Right lobe of liver (tissue), 6 donors: ENCODE data around the gene NCAPD2. TPM values are rescaled to one million over a fixed set of nuclear protein-coding genes. Genes with fewer than 3 reads are reported as not detected.
A peak's percentile ranks its signal among the peaks of the same experiment; 100 is the strongest.

ENCODE experiments used
- ATAC-seq, 4 donors: fragments of 200-7000 bp; cut with Tn5 transposase; one replicate each; pipeline ENCODE4 v1.9.1; 2020; ENCODE audit warnings: mild to moderate bottlenecking in 4 of 4, moderate library complexity in 4 of 4
- DNase-seq, 3 donors: peaks; one replicate each; pipeline ENCODE4 v3.0.0-alpha.2; 2020
- H3K27ac ChIP-seq, 3 donors: fragments of 200-600 bp; one replicate each; pipeline ENCODE4 v1.8.0; 2022
- H3K27me3 ChIP-seq, 2 donors: fragments of 200-600 bp; one replicate each; pipeline ENCODE4 v1.8.0; 2022
- H3K36me3 ChIP-seq, 4 donors: fragments of 200-600 bp; sonication (generic) in 1 of 4; one replicate each; pipeline versions ENCODE4 v1.5.1 to v1.8.0; 2017 to 2022; ENCODE audit warnings: control low read depth in 1 of 4
- H3K4me1 ChIP-seq, 4 donors: fragments of 200-600 bp; sonication (generic) in 1 of 4; one replicate each; pipeline versions ENCODE4 v1.5.1 to v1.8.0; 2017 to 2022; ENCODE audit warnings: control low read depth in 1 of 4
- H3K4me3 ChIP-seq, 3 donors: fragments of 200-600 bp; one replicate each; pipeline ENCODE4 v1.8.0; 2022
- H3K9me3 ChIP-seq, 4 donors: fragments of 200-600 bp; sonication (generic) in 1 of 4; one replicate each; pipeline versions ENCODE4 v1.5.1 to v1.8.0; 2017 to 2022; ENCODE audit warnings: control low read depth in 1 of 4
- POLR2A ChIP-seq: fragments of 450-650 bp; IDR thresholded peaks from one replicate; pipeline ENCODE4 v1.6.1; 2017; ENCODE audit warnings: antibody characterized with exemption, mild to moderate bottlenecking
- WGBS: methylation state at CpG from one replicate; pipeline ENCODE4 v1.1.6; 2018; ENCODE audit warnings: low coverage, low lambda C conversion rate; ENCODE audit not compliant: insufficient coverage; ENCODE audit errors: missing lambda C conversion rate; 5-methylcytosine and 5-hydroxymethylcytosine counted together
- intact Hi-C, 2 donors: fragments of 100-400 bp; cut with DNase I; formaldehyde crosslinking; loops; one replicate each; pipeline versions ENCODE4 v1.11.2 to v1.14.1; 2022
- total RNA-seq, 6 experiments: library from RNA; depleted of rRNA in 2 of 6; stranded (reverse); fragments of >200 nt in 2 of 6; fragmentation: NEBNext Ultra II Directional in 3 of 6; extraction: Animal tissue kit (Norgen Biotek cat#: 25700) in 3 of 6; gene quantifications; one replicate each; pipeline versions ENCODE4 v1.1.0 to v1.2.4, GENCODE V29; 2016 to 2023
- TF ChIP-seq, protein P1 (sequence below), 4 donors: fragments of 200-600 bp in 3 of 4; fragments of 450-650 bp in 1 of 4; IDR thresholded peaks; one replicate each; pipeline versions ENCODE4 v1.5.1 to v1.8.0; 2016 to 2022; ENCODE audit warnings: antibody characterized with exemption in 4 of 4, mild to moderate bottlenecking in 2 of 4
- donor health status: DM: no; HTN: yes; CAD: no.
- donor health status: DM: no; HTN: no; CAD: no.
- donor health status: DM: no; HTN: no; CAD: no.
- donor health status: DM: no; HTN: yes; CAD: no.
- donor health status: DM: no; HTN: yes; CAD: no.

Gene NCAPD2
- total RNA-seq, 6 experiments from 2014 or later: 6.2 to 40.9 (median 8.4) TPM

DNA sequence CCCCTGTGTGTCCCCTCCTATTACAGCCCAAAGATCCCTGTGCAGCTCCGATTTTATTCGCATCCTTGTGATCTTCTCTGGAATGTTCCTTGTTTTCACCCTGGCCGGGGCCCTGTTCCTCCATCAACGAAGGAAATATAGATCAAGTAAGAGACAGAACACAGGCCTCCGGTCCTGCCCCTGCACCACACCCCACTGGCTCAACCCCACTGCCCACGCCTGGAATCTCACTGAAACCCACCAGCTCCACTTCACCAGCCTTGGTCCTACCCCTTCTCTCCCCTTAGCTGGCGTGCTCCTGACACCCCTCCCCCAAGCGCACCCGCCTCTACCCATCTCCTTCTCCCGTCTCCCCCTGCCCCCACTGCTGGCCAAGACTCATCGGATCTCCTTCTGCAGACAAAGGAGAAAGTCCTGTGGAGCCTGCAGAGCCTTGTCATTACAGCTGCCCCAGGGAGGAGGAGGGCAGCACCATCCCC, 43.0 kb upstream of the NCAPD2 start:
- intact Hi-C loops: loop anchor here in 1 of 2 donors (10.0 kb wide), 1 partner anchor 126 kb away; no protein-coding TSS in a partner anchor
- Histone ChIP-seq H3K27me3 (no peaks in the 10 kb centered on the region), H3K36me3 (peaks cover 0 to 22% (median 0%) of the 10 kb centered on the region in 4 donors), H3K27ac (peak overlapping the region; percentile 94 to 96 (median 96)), H3K4me3 (peak overlapping the region; percentile 79 to 92 (median 80)), H3K9me3 (no peaks in the 10 kb centered on the region), H3K4me1 (peaks cover 0 to 13% (median 6%) of the 10 kb centered on the region in 4 donors)
- DNase-seq: peak in 2 of 3 donors; percentile 56 to 58
- no peak for ATAC-seq
- TF ChIP-seq, protein P1, sequence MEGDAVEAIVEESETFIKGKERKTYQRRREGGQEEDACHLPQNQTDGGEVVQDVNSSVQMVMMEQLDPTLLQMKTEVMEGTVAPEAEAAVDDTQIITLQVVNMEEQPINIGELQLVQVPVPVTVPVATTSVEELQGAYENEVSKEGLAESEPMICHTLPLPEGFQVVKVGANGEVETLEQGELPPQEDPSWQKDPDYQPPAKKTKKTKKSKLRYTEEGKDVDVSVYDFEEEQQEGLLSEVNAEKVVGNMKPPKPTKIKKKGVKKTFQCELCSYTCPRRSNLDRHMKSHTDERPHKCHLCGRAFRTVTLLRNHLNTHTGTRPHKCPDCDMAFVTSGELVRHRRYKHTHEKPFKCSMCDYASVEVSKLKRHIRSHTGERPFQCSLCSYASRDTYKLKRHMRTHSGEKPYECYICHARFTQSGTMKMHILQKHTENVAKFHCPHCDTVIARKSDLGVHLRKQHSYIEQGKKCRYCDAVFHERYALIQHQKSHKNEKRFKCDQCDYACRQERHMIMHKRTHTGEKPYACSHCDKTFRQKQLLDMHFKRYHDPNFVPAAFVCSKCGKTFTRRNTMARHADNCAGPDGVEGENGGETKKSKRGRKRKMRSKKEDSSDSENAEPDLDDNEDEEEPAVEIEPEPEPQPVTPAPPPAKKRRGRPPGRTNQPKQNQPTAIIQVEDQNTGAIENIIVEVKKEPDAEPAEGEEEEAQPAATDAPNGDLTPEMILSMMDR (IDR thresholded peaks at IDR 0.05): no peak
- TF ChIP-seq POLR2A: no peak
- 4% methylated on average over 9 of the region's 11 CpGs for WGBS

DNA sequence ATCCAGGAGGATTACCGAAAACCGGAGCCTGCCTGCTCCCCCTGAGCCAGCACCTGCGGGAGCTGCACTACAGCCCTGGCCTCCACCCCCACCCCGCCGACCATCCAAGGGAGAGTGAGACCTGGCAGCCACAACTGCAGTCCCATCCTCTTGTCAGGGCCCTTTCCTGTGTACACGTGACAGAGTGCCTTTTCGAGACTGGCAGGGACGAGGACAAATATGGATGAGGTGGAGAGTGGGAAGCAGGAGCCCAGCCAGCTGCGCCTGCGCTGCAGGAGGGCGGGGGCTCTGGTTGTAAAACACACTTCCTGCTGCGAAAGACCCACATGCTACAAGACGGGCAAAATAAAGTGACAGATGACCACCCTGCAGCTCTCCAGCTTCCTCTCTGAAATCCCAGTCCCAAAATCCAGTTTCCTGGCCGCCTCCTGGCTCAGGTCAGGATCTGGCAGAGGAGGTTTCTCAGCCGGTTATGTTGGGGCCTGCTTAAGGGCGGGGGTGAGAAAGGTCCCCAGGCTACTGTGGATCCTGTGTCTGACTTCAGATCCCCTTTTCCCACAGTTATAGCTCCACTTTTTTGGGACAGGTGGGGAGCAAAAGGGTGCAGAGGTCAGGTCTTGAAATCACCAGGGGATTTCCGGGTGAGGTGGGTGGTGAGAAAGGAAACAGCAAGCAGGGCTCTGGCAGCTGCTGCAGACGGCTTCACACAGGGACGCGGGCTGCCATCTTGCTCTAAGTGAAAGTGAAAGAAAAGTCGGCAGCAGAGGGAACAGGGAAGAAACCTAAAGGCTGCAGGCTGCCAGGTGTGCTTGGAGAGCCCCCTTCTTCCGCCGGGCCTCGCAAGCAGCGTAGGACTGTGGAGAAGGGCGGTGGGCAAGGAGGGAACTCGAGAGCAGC, 42.3 kb upstream of the NCAPD2 start, which contains the start of gene TAPBPL:
Gene TAPBPL (plus strand): TSS at position 695 of the 897 bp plus-strand sequence. CDS start 207 bp downstream, outside the sequence.
- under 1% methylated on average over 22 of the region's 27 CpGs for WGBS
- H3K36me3 ChIP-seq: peaks cover 0 to 24% (median 0%) of the 10 kb centered on the region in 4 donors
- DNase-seq (peak; percentile 82 to 93 (median 90)), ATAC-seq (peak; percentile 89 to 92 (median 90))
- H3K4me1 ChIP-seq: peaks cover 0 to 13% (median 6%) of the 10 kb centered on the region in 4 donors
- H3K4me3 ChIP-seq: peak within 1 kb of the TSS; percentile 79 to 92 (median 80)
- intact Hi-C loops: loop anchor here in 1 of 2 donors (10.0 kb wide), 1 partner anchor 127 kb away; no protein-coding TSS in a partner anchor
- no peaks in the 10 kb centered on the region for H3K9me3 ChIP-seq
- no peaks in the 10 kb centered on the region for H3K27me3 ChIP-seq
- TF ChIP-seq, protein P1 (IDR thresholded peaks at IDR 0.05): no peak
- peak; percentile 74 for TF ChIP-seq POLR2A
- peak within 1 kb of the TSS; percentile 94 to 96 (median 96) for H3K27ac ChIP-seq

DNA sequence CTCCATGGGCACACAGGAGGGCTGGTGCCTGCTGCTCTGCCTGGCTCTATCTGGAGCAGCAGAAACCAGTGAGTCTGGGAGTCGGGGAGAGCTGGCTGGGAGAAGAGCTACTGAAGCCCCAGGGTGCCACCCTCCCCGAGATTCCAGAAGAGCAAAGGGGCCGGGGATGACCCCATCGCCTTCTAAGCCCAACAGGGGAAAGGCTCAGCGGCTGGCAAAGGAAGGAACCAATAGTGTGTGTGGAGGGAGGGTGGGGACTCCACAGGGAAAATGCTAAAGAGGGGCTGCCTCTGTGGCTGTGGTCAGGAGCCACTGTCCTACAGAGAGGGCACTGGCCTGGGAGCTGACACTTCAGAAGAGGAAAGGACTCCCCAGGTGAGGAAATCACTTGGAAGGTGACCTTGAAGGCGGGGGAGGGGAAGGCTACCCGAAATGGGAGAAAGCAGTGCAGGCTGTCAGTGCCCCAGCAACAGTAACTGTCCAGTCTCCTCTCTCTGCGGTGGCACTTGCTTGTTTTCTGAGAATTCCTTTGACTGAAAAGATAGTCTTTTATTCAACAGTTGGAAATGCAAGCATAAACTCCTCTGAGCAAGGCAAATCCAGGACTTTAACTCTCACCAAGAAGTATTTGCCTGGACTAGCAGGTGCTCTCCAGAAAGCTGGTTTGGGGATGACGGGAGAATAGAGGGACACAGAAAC, 41.5 kb upstream of the NCAPD2 start:
- intact Hi-C loops: loop anchor here in 1 of 2 donors (10.0 kb wide), 1 partner anchor 128 kb away; no protein-coding TSS in a partner anchor
- ATAC-seq: peak; percentile 40 to 53 (median 49)
- no peak for TF ChIP-seq POLR2A
- TF ChIP-seq, protein P1 (IDR thresholded peaks at IDR 0.05): no peak

More for the DNA sequence above, 41.5 kb upstream of the NCAPD2 start:
- Histone ChIP-seq H3K27ac (peak overlapping the region; percentile 94 to 96 (median 96)), H3K4me3 (peak overlapping the region; percentile 79 to 92 (median 80)), H3K4me1 (peaks cover 0 to 13% (median 6%) of the 10 kb centered on the region in 4 donors), H3K9me3 (no peaks in the 10 kb centered on the region), H3K27me3 (no peaks in the 10 kb centered on the region), H3K36me3 (peaks cover 0 to 32% (median 0%) of the 10 kb centered on the region in 4 donors)
- peak in 2 of 3 donors; percentile 64 to 67 for DNase-seq
- 0% methylated on average over 9 of the region's 9 CpGs for WGBS
